Endothelial cell of hepatic sinusoid (primary cell): ENCODE measurements around the gene KCNA4.
"Not testable (repeated sequence)": the region's sequence is repeated elsewhere in the genome, so short reads cannot be mapped to it uniquely, and the experiment has no call there.

Experiments
- in situ Hi-C: cut with HindIII; loops from 2 replicates; pipeline ENCODE4 v1.10.0; 2017; ENCODE audit warnings: low sequenced_read_pairs

Gene KCNA4

GRCh38 chr11:30000986-30001750 is 15.7 kb downstream of the KCNA4 start:
- in situ Hi-C loops: no loop called here

DNA sequence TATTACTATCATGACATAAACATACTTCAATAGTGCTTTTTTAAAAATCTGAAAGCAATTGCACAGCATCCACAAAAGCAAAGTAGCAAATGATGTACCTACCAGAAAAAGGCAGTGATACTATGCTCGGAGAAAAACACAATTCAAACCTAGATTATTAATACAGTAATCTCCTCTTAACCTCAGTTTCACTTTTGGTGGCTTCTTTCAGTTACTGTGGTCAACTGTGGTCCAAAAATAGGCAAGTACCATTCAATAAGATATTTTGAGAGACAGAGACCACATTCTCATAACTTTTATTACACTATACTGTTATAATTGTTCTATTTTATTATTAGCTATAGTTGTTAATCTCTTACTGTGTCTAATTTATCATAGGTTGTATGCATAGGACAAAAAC is 20.8 kb downstream of the KCNA4 start:
- in situ Hi-C loops: no loop called here

DNA sequence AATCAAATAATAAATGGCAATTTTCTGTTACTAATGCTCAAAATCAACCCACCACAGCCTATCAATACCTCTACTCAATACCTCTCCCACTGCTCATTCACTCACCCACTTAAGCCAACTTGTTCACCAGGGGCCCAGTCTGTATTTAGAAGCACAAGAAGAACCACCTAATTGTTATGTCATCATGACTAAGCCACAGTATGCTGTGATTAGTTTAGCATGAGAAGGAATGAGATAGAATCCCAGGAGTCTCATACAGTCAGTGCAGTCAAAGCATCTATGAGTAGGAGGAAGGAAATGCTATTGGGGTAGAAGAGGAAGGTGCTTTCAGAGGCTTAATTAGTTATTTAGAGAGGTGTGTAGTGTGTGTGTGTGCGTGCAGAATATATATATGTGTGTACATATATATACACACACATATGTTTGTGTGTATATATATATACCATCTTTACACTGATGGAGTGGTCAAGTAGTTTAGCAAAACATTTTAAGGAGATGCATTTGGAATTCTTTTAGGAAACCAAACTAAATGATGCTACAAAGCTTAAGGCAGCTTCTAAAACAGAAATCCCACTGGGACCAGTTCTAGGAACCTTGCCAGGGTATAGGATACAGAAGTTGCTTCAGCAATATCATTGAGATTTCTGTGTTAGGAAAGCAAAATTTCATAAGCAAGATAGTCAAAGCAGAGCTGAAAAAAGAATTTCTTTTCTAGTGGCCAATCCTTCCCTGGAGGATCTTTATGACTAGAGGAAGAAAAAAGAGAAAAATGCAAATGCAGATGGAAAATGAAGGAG is 27.5 kb downstream of the KCNA4 start:
- in situ Hi-C loops: no loop called here

GRCh38 chr11:29985248-29985647 is 31.6 kb downstream of the KCNA4 start:
- in situ Hi-C loops: no loop called here

DNA sequence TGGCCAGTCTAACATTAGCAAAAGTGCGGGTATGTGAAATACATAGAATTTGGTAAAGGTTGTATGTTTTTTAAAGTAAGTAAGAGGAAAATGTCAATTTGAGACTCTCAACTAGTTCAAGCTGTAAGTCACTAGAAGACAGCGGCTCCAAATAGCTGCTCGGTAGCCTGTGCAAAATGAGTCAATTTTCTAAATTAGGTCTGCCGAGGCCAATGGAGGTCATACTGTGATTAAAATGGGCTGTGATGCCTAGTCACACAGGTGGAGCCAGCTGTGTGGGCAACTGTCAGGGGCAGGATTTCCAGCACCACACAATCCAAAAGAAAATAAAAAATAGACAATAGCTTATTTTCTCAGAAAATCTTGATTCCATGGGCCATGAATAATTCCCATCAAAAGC is 32.3 kb downstream of the KCNA4 start:
- in situ Hi-C loops: no loop called here

DNA sequence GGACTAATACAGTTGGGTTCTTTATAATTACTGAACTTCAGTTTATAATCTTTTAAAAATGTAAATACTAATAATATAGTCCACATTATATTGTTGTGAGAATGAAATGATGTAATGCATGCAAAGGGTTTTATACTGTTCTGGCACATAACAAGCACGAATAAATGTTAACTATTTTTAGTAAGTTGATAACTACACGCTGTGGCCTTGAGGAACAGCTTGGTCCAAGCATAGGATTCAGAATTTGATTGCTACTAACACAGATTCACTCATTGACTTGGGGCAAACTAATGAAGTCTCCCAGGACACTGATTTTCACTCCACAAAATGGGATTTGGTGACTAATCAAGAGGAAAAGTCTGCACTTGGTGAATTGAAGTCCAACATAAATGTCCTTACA is 38.3 kb downstream of the KCNA4 start:
- in situ Hi-C loops: no loop called here

- in situ Hi-C loops: not testable (repeated sequence)
Observed at GRCh38 chr11:29975580-29975979, 41.2 kb downstream of the KCNA4 start.

GRCh38 chr11:29963796-29964195 is 53.0 kb downstream of the KCNA4 start:
- in situ Hi-C loops: no loop called here

DNA sequence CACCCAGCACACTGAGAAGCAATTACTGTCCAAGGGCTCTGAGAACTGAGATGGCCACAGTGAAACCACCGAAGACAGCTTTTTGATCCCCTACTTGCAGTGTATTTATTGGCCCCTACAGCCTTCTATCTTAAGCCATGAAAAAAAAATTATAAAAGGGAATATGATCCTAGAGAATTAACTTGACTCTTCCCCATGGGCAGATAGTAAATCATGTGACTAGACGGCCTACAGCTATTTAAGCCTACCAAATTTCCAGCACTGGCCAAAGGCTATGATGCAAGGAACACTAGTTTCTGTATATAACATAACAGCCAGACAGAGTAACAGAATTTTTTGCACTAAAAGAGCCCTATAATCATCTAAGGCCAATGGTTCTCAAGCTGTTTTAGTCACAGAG is 53.8 kb downstream of the KCNA4 start:
- in situ Hi-C loops: no loop called here

- in situ Hi-C loops: no loop called here
Observed at GRCh38 chr11:29962243-29962642, 54.6 kb downstream of the KCNA4 start.
